GM23338 (cell line): ENCODE results near the gene TTC33.

Experiments
- CREB1 ChIP-seq: fragments of 250-450 bp; sonication (Bioruptor Pico); IDR thresholded peaks from 2 replicates; pipeline ENCODE4 v1.5.0; 2020; ENCODE audit warnings: low read depth, mild to moderate bottlenecking, moderate library complexity
- EZH2 ChIP-seq: fragments of 200-600 bp; sonication (generic); IDR thresholded peaks from one replicate; pipeline ENCODE4 v1.8.0; 2017; ENCODE audit warnings: antibody characterized with exemption, mild to moderate bottlenecking, low read depth; ENCODE audit not compliant: unreplicated experiment
- EZH2phosphoT487 ChIP-seq: fragments of 200-600 bp; sonication (generic); IDR thresholded peaks from one replicate; pipeline ENCODE4 v1.8.1; 2018; ENCODE audit warnings: antibody characterized with exemption; ENCODE audit not compliant: unreplicated experiment
- JUNB ChIP-seq: IDR thresholded peaks from one replicate; pipeline ENCODE4 v1.6.1; 2016; ENCODE audit warnings: antibody characterized with exemption; ENCODE audit not compliant: unreplicated experiment
- NANOG ChIP-seq: IDR thresholded peaks from 2 replicates; pipeline ENCODE4 v1.6.1; 2016; ENCODE audit warnings: antibody characterized with exemption, borderline replicate concordance
- POLR2AphosphoS5 ChIP-seq: IDR thresholded peaks from 2 replicates; pipeline ENCODE4 v1.6.1; 2016; ENCODE audit warnings: antibody characterized with exemption, low read depth
- STAT1 ChIP-seq: IDR thresholded peaks from one replicate; pipeline ENCODE4 v1.6.1; 2016; ENCODE audit warnings: antibody characterized with exemption; ENCODE audit not compliant: unreplicated experiment
- ZNF331 ChIP-seq: fragments of 250-450 bp; sonication (Bioruptor Pico); IDR thresholded peaks from 2 replicates; pipeline ENCODE4 v1.5.0; 2020; ENCODE audit warnings: low read depth, mild to moderate bottlenecking, moderate library complexity
- TF ChIP-seq, protein P1 (sequence below), 2 experiments: fragments of 200-600 bp in 1 of 2; sonication (generic) in 1 of 2; conservative IDR thresholded peaks; 2 replicates each; pipeline versions ENCODE4 v1.5.1 to v1.6.1; 2016 to 2017; ENCODE audit warnings: antibody characterized with exemption in 2 of 2, low read depth in 2 of 2, mild to moderate bottlenecking in 2 of 2, moderate library complexity in 1 of 2
- TF ChIP-seq, protein P2 (sequence below): IDR thresholded peaks from one replicate; pipeline ENCODE4 v1.6.1; 2018; ENCODE audit warnings: antibody characterized with exemption; ENCODE audit not compliant: unreplicated experiment
- TF ChIP-seq, protein P3 (sequence below): IDR thresholded peaks from 2 replicates; pipeline ENCODE4 v1.6.1; 2016; ENCODE audit warnings: antibody characterized with exemption
- TF ChIP-seq, protein P4 (sequence below): fragments of 250-450 bp; sonication (Bioruptor Pico); IDR thresholded peaks from 2 replicates; pipeline ENCODE4 v1.5.0; 2020; ENCODE audit warnings: mild to moderate bottlenecking, moderate library complexity

DNA sequence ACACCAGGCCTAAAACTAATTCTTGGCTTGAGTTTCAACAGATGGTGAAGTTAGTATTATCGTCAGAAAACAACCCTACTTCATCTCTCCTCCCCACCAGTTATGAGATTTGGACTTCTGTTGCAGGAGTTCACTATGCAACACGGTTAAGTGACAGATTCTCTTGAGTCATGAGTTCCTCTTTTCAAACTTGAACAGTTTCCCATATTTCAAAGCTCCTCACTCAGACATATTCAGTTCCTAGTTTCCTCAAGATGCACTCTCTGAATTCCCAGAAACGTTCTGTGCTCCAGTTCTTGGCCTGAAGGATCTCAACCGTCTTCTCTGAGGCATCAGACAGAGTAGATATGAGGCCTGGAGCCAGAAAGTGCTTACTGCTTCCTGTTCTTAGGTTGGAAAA lies 83.3 kb downstream of the TTC33 start:
- no peak for TF ChIP-seq STAT1
- TF ChIP-seq, protein P1, sequence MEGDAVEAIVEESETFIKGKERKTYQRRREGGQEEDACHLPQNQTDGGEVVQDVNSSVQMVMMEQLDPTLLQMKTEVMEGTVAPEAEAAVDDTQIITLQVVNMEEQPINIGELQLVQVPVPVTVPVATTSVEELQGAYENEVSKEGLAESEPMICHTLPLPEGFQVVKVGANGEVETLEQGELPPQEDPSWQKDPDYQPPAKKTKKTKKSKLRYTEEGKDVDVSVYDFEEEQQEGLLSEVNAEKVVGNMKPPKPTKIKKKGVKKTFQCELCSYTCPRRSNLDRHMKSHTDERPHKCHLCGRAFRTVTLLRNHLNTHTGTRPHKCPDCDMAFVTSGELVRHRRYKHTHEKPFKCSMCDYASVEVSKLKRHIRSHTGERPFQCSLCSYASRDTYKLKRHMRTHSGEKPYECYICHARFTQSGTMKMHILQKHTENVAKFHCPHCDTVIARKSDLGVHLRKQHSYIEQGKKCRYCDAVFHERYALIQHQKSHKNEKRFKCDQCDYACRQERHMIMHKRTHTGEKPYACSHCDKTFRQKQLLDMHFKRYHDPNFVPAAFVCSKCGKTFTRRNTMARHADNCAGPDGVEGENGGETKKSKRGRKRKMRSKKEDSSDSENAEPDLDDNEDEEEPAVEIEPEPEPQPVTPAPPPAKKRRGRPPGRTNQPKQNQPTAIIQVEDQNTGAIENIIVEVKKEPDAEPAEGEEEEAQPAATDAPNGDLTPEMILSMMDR (conservative IDR thresholded peaks at IDR 0.05; ENCODE audit: low read depth in 2 of 2): no peak
- no peak for TF ChIP-seq EZH2
- TF ChIP-seq POLR2AphosphoS5: no peak
- TF ChIP-seq CREB1: no peak
- TF ChIP-seq, protein P2, sequence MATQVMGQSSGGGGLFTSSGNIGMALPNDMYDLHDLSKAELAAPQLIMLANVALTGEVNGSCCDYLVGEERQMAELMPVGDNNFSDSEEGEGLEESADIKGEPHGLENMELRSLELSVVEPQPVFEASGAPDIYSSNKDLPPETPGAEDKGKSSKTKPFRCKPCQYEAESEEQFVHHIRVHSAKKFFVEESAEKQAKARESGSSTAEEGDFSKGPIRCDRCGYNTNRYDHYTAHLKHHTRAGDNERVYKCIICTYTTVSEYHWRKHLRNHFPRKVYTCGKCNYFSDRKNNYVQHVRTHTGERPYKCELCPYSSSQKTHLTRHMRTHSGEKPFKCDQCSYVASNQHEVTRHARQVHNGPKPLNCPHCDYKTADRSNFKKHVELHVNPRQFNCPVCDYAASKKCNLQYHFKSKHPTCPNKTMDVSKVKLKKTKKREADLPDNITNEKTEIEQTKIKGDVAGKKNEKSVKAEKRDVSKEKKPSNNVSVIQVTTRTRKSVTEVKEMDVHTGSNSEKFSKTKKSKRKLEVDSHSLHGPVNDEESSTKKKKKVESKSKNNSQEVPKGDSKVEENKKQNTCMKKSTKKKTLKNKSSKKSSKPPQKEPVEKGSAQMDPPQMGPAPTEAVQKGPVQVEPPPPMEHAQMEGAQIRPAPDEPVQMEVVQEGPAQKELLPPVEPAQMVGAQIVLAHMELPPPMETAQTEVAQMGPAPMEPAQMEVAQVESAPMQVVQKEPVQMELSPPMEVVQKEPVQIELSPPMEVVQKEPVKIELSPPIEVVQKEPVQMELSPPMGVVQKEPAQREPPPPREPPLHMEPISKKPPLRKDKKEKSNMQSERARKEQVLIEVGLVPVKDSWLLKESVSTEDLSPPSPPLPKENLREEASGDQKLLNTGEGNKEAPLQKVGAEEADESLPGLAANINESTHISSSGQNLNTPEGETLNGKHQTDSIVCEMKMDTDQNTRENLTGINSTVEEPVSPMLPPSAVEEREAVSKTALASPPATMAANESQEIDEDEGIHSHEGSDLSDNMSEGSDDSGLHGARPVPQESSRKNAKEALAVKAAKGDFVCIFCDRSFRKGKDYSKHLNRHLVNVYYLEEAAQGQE: no peak
- TF ChIP-seq EZH2phosphoT487: no peak
- TF ChIP-seq JUNB: no peak
- no peak for TF ChIP-seq NANOG
- TF ChIP-seq ZNF331 (CRISPR knock-in tag): no peak
- TF ChIP-seq, protein P3, sequence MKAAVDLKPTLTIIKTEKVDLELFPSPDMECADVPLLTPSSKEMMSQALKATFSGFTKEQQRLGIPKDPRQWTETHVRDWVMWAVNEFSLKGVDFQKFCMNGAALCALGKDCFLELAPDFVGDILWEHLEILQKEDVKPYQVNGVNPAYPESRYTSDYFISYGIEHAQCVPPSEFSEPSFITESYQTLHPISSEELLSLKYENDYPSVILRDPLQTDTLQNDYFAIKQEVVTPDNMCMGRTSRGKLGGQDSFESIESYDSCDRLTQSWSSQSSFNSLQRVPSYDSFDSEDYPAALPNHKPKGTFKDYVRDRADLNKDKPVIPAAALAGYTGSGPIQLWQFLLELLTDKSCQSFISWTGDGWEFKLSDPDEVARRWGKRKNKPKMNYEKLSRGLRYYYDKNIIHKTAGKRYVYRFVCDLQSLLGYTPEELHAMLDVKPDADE: no peak
- TF ChIP-seq, protein P4, sequence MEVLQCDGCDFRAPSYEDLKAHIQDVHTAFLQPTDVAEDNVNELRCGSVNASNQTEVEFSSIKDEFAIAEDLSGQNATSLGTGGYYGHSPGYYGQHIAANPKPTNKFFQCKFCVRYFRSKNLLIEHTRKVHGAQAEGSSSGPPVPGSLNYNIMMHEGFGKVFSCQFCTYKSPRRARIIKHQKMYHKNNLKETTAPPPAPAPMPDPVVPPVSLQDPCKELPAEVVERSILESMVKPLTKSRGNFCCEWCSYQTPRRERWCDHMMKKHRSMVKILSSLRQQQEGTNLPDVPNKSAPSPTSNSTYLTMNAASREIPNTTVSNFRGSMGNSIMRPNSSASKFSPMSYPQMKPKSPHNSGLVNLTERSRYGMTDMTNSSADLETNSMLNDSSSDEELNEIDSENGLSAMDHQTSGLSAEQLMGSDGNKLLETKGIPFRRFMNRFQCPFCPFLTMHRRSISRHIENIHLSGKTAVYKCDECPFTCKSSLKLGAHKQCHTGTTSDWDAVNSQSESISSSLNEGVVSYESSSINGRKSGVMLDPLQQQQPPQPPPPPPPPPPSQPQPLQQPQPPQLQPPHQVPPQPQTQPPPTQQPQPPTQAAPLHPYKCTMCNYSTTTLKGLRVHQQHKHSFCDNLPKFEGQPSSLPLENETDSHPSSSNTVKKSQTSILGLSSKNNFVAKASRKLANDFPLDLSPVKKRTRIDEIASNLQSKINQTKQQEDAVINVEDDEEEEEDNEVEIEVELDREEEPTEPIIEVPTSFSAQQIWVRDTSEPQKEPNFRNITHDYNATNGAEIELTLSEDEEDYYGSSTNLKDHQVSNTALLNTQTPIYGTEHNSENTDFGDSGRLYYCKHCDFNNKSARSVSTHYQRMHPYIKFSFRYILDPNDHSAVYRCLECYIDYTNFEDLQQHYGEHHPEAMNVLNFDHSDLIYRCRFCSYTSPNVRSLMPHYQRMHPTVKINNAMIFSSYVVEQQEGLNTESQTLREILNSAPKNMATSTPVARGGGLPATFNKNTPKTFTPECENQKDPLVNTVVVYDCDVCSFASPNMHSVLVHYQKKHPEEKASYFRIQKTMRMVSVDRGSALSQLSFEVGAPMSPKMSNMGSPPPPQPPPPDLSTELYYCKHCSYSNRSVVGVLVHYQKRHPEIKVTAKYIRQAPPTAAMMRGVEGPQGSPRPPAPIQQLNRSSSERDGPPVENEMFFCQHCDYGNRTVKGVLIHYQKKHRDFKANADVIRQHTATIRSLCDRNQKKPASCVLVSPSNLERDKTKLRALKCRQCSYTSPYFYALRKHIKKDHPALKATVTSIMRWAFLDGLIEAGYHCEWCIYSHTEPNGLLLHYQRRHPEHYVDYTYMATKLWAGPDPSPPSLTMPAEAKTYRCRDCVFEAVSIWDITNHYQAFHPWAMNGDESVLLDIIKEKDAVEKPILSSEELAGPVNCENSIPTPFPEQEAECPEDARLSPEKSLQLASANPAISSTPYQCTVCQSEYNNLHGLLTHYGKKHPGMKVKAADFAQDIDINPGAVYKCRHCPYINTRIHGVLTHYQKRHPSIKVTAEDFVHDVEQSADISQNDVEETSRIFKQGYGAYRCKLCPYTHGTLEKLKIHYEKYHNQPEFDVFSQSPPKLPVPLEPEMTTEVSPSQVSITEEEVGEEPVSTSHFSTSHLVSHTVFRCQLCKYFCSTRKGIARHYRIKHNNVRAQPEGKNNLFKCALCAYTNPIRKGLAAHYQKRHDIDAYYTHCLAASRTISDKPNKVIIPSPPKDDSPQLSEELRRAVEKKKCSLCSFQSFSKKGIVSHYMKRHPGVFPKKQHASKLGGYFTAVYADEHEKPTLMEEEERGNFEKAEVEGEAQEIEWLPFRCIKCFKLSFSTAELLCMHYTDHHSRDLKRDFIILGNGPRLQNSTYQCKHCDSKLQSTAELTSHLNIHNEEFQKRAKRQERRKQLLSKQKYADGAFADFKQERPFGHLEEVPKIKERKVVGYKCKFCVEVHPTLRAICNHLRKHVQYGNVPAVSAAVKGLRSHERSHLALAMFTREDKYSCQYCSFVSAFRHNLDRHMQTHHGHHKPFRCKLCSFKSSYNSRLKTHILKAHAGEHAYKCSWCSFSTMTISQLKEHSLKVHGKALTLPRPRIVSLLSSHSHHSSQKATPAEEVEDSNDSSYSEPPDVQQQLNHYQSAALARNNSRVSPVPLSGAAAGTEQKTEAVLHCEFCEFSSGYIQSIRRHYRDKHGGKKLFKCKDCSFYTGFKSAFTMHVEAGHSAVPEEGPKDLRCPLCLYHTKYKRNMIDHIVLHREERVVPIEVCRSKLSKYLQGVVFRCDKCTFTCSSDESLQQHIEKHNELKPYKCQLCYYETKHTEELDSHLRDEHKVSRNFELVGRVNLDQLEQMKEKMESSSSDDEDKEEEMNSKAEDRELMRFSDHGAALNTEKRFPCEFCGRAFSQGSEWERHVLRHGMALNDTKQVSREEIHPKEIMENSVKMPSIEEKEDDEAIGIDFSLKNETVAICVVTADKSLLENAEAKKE (CRISPR knock-in tag): no peak
